Activated naive CD8-positive, alpha-beta T cell treated with anti-CD3 and anti-CD28 coated beads, Interleukin-2, amount 50 U/mL, for 16 hours (primary cell): ENCODE results near the gene CD1C.
"Not testable (repeated sequence)": the region's sequence is repeated elsewhere in the genome, so short reads cannot be mapped to it uniquely, and the experiment has no call there.

Experiments used
- DNase-seq: peaks from one replicate; pipeline ENCODE4 v3.0.0-alpha.2; 2020; ENCODE audit warnings: low read depth, low spot score

CD1C gene

DNA sequence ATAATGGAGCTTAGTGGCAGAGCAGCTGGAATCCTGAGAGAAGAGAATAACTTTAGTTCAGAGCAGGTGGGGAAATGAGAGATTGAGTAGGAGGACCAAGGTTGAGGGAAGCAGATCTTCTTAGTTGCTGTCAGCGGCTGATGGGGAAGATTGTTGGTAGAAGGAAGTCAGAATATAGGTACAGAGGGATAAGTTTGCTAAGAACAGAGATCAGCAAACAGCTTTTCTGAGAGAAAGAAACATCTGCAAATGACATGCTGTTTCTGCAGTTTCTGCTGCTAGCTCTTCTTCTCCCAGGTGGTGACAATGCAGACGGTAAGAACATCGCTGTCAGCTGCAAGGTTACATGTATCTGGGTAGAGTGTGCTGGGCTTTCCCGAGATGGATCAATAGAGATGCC, at the start of gene CD1C:
TSS of gene CD1C (plus strand) at position 113 of the 400 bp plus-strand sequence. CDS start at position 255, 142 bp downstream.
- DNase-seq, result no peak

DNA sequence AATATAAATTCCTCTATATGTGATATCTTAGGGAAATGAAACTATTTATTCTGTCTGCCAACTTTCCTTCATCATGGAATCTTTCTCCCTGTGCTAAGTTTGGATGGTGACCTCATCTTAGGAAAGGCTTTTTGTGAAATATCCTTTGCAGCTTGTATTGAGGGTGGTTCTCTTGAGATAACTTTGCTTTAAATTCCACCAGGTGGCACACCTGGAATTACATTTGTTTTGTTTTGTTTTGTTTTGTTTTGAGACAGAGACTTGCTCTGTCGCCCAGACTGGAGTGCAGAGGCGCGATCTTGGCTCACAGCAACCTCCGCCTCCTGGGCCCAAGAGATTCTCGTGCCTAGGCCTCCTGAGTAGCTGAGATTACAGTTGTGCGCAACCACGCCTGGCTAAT, 43.1 kb upstream of the CD1C start:
- no peak for DNase-seq

- no peak for DNase-seq
Measured at GRCh38 chr1:158248118-158248517, 41.6 kb upstream of the CD1C start.

GRCh38 chr1:158248771-158249170, 41.0 kb upstream of the CD1C start:
- no peak for DNase-seq

DNA sequence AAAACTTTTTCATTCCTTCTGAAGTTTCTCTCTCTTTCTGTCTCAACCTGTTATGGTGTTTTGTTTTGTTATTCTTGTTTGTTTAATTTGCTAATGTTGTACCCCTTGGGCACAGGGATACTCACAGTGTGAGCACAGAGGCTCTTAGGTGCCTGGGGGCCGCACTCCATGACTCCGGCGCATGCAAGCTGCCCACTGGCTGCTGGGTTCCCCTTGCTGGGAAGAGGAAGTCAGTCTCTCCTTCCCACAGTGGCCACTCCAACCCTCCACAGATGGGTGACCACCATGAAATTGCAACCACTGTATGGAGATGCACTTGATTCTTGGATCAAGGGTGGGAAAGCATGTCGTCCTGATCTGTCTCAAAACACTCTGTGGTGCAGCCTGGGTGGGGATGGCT, 40.1 kb upstream of the CD1C start:
- DNase-seq, result no peak

DNA sequence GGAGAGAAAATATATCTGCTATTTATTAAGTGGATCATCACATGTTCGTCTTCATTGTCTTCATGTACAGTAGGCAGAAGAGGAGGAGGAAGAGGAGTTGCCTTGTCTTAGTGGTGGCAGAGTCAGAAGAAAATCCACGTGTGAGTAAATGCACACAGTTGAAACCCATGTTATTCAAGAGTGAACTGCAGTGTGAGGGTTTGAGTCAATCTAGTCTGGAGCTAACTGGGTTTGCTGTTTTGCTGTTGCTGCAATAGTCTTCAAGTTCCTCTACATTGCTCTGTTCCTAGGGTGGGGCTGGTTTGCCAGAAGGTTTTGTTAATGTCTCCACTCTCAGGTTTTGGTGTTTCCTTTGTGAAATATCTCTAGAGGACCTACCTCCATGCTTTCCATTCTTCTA, 38.6 kb upstream of the CD1C start:
- no peak for DNase-seq

DNA sequence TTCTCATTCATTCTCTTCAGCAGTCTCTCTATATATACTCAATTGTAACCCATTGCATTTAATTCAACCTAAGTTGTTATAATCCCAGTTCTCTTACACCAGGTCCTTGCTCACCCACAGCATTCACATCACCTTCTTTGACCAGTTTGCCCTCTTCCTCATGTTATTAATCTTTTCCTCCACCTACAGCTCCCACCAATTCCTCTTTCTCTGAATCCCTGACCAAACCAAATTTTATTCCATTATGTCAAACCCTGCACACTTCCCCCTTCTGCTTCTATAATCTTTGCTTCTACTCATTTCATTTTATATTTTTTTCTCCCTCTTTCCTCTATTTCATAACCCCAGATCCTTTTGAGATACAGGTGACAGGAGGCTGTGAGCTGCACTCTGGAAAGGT, 34.1 kb upstream of the CD1C start:
- no peak for DNase-seq

DNA sequence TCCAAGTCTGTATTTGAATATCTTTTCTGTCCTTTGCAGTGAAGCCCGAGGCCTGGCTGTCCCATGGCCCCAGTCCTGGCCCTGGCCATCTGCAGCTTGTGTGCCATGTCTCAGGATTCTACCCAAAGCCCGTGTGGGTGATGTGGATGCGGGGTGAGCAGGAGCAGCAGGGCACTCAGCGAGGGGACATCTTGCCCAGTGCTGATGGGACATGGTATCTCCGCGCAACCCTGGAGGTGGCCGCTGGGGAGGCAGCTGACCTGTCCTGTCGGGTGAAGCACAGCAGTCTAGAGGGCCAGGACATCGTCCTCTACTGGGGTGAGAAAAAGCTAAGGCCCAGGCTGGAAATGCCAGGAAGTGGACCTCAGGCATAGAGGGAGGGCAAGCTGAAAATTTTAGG, 33.0 kb upstream of the CD1C start:
- not testable (repeated sequence) for DNase-seq

DNA sequence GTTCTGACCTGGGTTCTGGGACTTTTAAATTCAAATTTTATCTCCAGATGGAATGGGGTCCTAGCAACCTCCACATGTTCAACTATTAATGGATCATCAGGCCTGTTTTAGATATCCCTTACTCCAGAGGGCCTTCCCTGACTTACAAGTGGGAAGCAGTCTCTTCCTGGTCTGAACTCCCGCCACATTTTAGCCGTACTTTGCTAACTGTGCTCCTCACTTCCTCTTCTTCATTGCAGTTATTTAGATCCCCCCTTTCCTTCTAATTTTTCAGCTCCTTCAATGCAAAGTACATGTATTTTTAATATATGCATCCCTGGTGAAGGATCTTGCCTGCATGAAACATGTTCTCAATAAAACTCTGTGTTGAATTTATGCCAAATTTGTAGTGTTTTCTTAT, 31.8 kb upstream of the CD1C start:
- no peak for DNase-seq

GRCh38 chr1:158259117-158259516, 30.6 kb upstream of the CD1C start:
- no peak for DNase-seq

DNA sequence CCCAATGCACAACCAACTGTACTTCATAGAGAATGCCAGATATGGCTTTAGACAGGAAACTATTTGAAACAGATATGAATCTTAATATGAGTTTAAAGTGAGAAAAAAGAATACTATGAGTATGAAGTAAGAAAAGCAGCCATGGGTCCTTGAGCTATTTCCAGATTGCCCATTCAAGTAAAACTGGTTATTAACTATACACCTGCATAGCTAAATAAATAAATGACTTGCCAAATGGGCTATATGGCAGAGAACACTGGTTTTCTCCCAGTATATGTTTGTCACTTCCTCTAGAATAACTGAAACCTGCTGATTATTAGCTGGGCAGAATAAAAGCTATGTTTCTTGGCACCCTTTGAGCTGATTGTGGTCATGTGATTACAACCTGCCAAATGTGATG, 17.0 kb upstream of the CD1C start:
- no peak for DNase-seq

GRCh38 chr1:158274797-158275196, 14.9 kb upstream of the CD1C start:
- DNase-seq, result no peak

- DNase-seq, result not testable (repeated sequence)
Measured at GRCh38 chr1:158282421-158282820, 7.3 kb upstream of the CD1C start.

GRCh38 chr1:158283965-158284364, 5.8 kb upstream of the CD1C start:
- no peak for DNase-seq

DNA sequence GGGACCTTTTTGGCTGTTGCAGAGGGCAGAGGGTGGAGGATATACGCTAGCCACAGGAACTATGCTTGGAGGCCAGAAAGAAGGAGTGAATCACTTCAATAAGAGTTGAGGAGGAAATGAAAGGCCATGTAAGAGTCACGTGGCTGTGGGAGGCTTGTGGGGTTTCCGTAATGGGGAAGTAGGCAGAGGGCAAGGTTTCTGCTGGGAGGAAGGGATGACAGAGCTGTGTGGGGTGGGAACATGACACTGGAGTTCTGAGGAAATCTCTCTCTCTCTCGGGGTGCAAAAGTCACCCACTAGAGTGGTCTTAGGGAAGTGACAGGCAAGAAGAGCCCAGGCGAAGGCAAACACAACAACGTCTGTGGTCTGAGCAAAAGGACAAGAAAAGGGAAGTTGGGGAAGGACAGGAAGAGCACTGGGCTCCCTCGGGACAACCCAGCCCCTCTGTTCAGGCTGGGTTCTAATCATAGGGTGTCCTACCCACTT, 3.9 kb upstream of the CD1C start:
- DNase-seq, result no peak

DNA sequence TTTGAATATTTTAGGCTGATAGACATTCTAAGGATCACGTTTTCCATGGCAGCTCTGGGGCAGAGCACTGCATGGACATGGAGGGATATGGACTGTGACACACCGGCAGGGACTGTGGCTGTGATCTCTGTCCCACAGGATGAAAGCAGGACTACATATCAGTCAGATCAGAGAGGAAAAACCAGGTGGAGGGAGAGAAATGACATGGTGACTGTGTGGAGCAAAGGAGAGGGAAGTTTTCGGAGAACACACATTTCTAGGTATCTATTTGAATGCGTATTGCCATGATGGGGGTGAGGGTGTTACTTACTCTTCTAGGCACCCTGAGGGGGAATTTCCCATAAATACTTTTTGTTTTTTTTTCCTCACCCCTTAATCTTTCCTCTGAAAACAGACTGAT, 3.2 kb upstream of the CD1C start:
- no peak for DNase-seq

- DNase-seq, result no peak
Measured at GRCh38 chr1:158286941-158287346, 2.8 kb upstream of the CD1C start.

- DNase-seq, result no peak
Measured at GRCh38 chr1:158290321-158290844, 660 bp downstream of the CD1C start.

DNA sequence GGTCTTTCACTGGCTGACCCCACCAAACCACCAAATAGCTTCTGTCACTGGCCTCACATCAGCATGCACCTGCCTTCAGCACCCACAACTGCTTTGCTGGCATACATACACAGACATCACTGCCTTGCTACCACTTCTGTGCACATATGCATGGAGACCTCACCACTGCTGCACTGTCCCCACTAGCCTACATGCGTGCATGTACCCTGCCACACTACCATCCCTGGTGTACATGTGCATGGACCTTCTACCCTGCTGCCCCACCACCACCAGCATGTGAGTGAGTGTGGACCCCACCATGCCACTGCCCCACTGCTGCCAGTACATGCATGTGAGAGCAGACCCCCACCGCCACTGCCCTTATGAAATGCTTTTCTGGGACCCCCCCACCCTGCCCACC, 6.1 kb downstream of the CD1C start:
- no peak for DNase-seq

GRCh38 chr1:158310623-158311022, 20.9 kb downstream of the CD1C start:
- DNase-seq, result no peak

DNA sequence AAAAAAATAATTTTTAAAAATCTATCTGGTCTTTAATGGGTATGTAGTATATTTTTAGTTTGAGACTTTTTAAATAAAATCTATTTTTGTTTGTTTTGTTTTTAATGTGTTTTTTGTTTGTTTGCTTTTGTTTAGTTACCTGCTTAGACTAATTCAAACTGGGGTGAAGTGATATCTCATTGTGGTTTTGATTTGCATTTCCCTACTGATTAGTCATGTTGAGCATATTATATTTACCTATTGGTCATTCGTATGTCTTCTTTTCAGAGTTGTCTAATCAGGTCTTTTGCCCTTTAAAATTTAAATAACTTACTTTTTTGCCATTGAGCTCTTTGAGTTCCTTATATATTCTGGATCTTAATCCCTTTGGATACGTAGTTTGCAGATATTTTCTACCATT, 21.3 kb downstream of the CD1C start:
- no peak for DNase-seq

- DNase-seq, result no peak
Measured at GRCh38 chr1:158323866-158324265, 34.1 kb downstream of the CD1C start.

GRCh38 chr1:158324395-158324794, 34.7 kb downstream of the CD1C start:
- DNase-seq, result no peak

GRCh38 chr1:158327481-158327880, 37.8 kb downstream of the CD1C start:
- no peak for DNase-seq
